Stimulated activated naive CD8-positive, alpha-beta T cell treated with anti-CD3 and anti-CD28 coated beads, Interleukin-15, Interleukin-2, amounts not matched to agents 100 U/mL and 50 U/mL, for 24 hours (primary cell): ENCODE data around the gene CYB5R3.

Experiments used
- ATAC-seq: fragments of 150-1000 bp; cut with Tn5 transposase; one replicate; pipeline ENCODE4 v1.10.0; 2021
- DNase-seq: peaks from one replicate; pipeline ENCODE4 v3.0.0; 2021

Gene CYB5R3

DNA sequence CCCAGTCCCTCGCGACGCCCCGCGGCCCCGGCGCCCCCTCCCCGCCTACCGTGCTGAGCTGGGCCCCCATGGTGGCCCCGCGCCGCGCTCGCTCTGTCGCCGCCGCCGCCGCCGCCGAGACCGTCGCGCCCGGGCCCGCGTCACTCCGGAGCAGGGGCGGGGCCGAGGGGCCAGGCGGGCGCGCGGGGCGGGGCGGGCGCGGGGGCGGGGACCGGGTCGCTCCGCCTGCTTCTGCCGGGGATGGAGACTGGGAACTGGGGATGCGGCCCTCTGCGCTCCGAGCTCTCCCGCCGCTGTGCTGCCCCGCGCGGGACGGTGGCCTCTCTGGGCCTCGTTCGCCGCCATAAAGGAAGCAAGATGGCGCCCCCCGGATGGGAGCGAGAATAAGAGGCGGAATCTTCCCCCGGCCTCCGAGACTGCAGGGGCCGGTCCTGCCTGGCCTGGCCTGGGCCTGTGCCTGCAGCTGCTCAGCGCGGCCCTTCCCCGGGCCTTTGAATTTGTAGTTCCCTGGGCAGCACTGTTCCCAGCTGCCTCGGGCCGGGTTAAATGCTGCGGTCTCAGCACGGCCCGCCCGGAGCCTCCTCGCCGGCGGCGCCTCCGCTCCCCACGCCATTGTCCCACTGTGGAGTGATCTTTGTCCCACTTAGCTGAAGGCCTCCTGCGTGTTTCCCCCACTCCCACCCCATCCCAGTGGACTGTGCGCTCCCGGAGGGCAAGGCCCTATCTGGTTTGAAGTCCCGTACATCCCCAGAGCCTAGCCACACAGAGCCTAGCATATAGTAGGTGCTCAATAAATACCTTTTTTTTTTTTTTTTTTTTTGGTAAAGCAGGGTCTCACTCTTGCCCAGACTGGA lies at the start of gene CYB5R3:
TSS of gene CYB5R3 (minus strand) at position 147 of the 854 bp plus-strand sequence. CDS start at position 70, 77 bp downstream.
- ATAC-seq, result peak; percentile 82
- DNase-seq, result peak; percentile 89

DNA sequence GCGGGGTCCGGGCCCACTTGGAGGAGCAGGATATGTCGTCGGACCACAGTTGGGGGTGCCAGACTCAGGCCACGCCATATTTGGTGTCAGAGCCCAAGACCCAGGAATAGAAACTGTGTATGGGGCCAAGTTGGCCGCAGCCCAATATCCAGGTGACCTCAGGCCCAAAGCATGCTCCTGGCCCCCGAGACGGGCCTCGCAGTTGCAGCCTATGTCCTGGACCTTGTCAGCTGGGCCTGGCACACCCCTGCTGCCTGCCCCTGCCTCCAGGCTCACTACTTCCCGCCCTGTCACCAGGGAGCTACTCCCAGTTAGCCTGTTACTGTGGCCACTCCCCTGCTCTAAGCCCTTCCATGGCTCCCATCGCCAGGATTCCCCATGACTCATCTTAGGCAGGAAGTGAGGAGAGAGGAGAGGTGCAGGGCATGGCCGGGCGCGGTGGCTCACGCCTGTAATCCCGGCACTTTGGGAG lies 48.4 kb upstream of the CYB5R3 start:
- DNase-seq, result no peak
- ATAC-seq, result no peak

DNA sequence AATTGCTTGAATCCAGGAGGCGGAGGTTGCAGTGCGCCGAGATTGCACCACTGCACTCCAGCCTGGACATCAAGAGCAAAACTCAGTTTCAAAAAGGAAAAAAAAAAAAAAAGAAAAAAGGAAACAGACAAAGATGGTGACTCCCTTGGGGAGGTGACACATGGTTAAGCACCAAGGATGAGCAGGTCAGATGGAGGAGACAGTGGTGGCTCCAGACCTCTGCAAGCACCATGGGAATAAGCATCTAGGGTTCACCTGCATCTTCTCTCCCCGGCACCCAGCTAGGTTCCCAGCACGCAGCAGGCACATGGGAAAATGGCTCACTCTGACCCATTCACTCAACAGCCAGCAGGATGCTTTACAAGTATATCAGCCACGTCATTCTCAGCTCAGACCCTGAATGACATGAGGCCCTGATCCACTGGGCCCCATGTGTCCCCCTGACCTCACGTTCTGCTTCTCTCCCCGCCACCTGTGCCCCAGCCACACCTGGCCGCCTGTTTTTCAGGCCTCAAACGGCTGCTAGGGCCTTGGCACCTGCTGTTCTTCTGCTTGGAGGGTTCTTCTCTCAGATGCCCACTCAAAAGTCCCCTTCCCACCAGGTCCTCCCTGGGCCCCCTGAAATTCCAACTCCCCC lies 47.3 kb upstream of the CYB5R3 start:
- DNase-seq (no peak), ATAC-seq (no peak)

DNA sequence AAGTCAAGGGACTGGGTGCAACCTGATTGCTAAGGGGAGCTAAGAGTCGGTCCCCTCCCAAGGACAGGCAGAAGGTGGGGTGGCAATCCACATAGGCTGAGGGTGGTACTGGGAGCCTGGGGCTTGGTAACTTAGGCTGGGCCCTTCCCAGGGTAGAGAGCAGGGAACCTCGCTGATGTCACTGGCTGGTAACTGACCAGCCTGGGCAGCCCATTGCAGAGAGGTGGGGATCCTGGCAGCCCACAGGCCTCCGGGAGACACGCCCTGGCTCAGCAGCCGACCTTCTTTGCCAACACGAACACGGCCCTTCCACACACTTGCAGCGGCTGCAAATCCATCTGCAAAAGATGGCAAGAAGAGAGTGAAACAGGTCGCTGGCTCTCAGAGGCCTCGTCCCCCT lies 46.1 kb upstream of the CYB5R3 start:
- DNase-seq (no peak), ATAC-seq (no peak)

DNA sequence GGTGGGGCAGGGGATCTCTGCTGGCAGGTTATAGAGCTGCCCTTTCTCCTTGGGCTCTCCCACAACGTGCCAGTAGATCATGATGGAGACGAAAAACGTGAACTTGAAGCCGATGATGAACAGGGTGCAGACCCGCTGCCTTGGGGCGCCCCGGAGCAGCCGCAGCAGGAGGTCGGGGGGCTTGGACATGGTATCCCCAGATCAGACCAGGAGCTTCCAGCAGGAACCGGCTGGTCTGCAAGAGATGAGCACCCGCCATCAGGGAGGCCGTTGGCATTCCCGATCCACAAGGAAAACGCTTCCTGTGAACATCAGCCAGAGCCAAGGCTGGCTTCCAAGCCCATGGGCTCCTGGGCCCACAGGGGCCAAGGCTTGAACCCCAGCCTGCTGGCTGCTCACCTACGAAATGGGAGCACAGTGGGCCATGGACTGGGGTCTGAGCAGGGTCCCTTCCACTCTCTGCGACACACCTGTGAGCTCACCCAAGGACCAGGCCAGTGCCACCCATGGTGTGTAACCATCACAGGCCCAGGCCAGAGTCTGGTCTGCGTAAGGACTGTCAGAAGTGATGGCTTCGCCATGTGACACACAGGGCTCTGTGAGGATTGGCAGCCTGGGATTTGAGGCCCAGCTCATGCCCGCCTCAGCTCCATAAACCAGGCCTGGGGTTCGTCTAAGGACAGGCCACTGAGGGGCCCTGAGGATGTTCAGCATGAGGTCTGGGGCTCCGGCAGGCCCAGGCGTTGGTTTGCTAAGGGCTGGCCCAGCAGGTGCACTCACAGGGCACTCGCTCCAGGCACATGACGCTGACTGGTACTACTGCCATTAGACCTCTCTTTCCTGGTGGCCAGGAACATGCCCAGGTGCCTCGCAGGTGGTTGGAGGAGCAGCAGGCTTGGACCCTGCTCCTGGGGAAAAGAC lies 44.8 kb upstream of the CYB5R3 start:
- no peak for ATAC-seq
- DNase-seq, result no peak

DNA sequence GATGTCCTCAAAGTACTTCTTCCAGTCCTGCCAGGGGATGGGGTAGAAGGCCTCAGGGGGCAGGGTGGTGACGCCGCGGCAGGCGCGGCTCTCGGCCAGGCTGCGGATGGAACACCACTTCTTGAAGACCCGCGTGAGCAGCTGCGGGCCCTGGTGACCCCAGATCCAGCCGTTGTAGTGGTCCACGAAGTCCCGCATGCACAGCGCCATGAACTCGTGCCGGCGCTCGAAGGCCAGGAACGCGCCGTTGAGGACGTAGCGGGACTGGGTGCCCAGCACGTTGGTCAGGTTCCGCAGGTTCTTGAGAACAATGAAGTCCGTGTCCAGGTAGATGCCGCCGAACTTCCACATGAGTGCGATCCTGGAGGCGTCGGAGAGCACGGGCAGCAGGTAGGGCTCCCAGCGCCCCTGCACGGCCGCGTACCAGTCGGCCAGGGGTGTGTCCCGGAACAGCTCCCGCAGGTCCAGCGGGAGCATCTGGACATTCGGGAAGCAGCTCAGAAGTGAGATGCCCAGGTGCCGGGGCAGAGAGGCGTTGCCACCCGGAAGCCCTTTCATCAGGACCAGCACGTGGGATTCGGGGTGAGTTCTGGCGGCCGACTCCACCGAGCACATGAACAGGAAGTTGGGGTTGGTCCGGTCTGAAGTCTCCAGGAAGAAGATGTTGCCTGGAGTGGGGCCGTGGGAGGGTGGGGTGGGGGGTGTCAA lies 44.0 kb upstream of the CYB5R3 start:
- ATAC-seq, result no peak

DNA sequence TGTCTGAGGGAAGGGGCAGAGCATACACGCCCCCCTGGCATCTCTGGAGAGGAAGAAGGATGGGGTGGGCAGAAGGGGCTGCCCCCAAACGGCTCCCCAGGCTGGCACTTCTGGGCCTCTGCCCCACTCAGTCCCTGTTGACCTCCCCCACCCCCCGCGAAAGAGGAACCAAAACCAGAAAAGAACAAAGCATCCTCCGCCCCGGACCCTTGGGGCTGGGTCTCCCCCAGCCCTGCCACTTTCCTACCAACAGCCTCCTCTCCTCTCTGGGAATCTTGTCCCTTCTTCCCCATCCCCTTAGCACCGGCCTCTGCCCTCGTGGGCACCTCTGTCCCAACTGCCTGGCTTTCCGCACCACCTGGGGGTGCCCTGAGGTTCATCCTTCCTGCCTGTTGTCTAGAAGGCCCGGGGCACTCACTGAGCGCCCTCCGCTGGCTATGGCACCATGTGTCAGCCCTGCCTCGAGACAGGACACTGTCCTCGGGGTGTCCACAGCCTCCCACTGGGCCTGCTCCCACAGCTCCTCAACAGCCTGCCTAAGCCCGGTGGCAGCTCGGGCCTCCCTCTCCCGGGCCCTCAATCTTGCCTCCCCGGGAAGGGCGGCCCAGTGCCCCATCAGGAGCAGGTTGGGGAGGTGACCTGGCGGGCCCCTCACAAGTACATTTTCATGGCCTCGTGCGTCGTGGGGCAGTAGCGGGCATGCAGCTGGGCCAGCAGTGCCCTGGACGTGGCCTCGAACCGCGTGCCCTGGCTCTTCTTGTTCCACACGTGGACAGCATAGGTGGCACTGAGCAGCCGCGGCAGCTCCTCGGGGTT lies 43.3 kb upstream of the CYB5R3 start:
- DNase-seq (no peak), ATAC-seq (no peak)

More for the DNA sequence above, 44.0 kb upstream of the CYB5R3 start:
- no peak for DNase-seq

DNA sequence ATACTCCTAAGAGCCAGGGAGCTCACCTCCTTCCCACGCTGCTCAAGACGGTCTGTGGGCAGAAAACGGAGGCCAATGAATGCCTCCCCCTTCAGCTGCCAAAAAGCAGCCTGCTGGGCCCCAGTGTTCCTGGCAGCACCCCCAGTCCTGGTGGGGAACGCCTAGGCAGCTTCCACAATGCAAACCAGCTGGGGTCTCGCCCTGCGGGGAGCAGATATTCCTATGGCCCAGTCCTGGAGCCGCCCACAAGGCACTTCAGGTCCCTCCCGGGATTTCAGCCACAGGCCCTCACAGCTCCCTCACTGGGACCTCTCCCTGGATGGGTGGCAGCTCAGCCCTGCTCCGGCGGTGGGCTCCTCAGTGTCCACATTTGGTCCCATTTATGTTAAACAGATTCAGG lies 42.2 kb upstream of the CYB5R3 start:
- ATAC-seq (no peak), DNase-seq (no peak)

DNA sequence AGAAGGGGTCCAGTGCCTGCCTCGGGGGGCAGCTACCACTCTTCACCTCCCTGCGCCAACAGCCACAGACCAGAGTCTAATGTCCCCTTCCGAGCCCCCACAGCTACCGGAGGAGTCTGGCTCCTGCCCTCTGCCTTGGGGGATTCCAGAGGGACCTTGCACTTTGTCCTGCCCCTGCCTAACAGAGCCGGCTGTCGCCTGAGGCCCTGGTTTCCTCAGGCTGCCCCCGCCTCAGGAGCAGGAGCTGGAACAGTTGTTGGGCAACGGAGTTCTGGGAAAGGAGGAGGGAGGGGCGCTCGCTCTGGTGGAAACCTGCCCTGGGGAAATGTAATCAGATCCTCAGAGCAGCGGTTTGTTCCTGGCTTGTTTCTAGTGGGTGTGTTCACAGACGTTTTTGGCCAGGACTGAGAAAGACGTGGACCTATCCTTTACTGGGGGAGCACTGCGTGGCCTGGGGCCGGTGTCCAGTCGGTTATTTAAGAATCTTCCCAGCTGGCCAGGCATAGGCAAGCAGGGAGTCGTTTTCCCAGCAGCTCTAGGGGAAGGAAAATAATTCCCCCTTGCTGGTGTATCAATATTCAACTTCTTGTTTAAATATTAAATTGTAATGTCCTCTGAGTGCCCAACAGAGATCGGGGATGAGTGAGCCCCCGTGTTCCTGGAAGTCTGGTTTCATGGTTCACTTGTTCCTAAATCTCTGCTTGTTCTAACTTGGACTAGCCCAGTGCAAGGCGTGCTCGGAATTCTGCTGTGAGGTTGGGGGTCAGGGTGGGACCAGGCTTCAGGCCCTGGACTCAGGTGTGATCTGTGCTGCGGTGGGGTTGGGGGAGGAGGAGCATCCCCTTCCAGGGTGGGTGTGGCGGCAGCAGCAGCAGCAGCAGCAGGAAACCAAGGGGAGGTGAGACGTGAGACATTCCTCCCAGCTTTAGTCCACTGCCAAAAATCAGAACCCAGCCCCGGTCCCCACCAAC lies 39.3 kb upstream of the CYB5R3 start:
- ATAC-seq (no peak), DNase-seq (no peak)

DNA sequence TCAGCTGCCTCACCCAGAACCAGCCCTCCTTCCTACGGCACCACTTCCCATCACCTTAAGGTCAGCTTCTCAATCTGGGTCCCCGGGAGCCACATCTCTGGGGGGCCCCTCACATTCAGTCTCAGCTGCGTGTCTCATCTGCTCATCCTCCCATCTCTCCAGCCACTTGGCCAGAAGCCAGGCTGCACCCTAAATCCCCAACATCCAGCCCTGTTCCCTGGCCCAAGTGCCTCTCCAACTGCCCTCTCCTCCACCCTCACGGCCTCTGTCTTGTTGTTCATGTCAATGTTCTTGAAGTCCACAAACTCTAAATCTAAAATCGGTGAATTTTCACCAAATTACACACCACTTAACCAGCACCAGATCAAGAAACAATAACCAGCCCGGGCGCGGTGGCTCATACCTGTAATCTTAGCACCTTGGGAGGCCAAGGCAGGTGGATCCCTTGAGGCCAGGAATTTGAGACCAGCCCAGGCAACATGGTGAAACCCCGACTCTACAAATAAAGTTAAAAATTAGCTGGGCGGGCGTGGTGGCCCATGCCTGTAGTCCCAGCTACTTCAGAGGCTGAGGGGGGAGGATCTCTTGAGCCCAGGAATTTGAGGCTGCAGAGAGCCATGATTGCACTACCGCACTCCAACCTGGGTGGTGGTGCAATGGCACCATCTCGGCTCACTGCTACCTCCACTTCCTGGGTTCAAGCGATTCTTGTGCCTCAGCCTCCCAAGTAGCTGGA lies 37.7 kb upstream of the CYB5R3 start:
- DNase-seq, result no peak
- ATAC-seq, result no peak

DNA sequence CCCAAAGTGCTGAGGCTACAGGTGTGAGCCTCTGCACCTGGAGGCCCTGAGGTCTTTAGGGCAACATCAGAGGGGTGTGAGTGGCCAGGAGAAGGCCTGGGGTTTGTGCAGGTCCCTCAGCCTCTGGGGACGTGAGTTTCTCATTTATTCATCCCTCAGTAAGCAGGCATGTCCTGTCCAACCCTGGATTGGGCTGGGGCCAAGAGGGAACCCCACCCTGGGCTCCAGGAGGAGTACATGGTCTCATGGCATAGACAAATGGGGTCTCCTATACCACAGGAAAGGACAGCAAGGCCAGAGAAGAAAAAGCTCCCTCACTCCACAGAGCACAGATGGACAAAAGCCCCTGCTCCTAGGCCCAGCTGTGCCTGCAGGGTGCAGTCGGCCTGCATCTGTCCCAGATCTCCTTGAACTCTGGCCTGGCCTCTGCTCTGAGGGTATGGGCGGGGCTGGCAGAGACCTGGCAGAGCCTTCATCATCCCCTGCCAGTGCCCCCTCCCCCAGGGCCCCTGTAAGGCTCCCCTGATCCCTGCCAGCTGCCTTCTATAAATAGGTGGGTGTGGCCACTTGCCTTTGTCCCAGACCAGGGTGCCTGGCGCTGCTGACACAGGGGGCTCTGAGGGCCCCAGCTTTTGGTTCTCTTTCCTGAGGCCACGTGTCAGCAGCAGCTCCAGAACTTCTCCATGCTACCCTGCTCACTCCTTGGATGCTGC lies 36.9 kb upstream of the CYB5R3 start:
- no peak for DNase-seq
- no peak for ATAC-seq

DNA sequence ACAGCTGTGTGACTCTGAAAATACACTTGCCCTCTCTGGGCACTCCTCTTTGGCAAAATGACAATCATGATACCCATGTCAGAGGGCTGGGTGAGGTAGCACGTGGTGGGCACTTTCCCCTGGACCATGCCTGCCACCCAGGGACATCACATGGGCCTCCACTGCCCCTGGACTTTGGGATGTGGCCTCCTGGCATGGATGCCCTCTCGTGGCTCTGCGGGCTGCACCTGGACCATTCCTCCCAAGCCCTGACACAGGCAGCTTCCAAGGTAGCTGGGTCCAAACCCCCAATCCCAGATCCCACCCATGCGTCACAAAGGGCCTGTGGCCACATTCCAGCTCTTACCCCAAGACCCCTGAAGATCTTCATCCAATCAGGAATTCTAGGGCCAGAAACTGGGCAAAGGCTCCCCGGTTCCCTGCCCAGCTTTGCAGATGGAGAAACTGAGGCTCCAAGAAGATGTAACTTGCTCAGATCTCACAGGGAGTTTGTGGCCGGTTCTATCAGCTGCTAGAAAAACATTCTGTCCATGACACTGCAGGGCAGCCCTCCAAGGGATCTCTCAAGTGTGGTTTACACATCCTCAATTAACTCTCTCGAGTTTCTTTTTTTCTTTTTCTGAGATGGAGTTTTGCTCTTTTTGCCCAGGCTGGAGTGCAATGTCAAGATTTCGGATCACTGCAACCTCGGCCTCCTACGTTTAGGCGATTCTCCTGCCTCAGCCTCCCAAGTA lies 35.4 kb upstream of the CYB5R3 start:
- no peak for DNase-seq
- no peak for ATAC-seq

DNA sequence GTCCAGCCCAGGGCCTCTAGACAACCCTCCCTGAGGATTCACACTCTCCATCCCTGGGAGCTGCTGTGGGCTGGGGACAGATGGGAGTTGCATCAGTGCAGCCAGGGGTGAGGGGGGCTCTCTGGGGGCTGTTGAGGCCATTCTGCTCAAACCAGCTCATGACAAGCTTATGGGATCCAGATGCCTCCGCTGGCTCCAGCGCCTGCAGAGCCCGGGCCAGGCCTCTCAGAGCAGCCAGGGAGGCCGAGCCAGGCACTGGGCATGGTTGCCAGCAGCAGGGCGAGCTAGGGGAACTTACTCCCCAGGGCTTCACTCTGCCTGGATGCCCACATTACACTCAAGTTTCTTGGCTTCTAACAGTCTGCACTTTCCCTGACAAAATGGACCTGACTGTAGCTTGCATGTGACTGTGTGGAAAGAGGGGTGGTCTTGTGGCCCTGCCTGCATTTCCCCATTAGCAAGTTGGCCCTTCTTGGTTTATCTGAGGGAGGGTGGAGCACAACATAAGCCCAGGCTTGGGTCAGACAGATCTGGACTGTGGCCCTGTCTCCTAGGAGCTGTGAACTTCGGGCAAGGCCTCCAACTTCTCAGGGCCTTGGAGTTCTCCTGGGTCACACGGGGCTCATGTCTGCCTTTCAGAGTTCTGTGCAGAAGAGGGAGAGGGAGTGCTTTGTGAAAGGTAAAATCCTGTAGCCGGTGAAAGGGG lies 34.5 kb upstream of the CYB5R3 start:
- DNase-seq, result no peak
- ATAC-seq, result no peak

DNA sequence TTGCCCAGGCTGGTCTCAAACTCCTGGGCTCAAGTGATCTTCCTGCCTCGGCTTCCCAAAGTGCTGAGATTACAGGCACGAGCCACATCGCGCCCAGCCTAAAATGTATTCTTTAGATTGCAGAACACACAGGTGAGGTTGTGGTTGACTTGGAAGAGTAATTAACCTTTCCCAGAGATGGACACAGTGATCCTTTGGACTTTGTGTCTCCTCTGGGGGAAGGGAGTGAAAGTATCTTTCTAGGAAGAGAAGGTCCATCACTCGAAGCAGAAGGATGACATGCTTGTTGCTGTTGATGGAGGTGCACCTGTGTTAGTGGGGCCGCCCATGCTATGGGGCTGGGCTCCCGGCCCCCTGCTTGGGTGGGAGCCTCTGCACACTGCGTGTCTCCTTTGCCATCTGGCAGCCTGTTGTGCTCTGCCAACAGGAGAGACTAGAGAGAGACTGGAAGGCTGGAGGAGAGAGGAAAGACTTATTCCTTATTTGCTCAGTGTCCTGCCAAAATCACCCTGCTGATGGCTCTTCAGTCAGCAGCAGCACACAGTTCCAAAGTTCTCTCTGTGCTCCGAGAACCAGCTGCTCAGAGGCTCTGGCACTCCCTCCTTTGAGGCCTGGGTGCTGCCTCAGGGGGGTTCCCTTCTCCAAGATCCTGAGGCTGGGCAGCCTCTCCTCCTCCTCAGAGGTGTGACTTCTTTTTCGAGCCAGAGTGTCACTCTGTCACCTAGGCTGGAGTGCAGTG lies 33.1 kb upstream of the CYB5R3 start:
- no peak for DNase-seq
- ATAC-seq, result no peak

DNA sequence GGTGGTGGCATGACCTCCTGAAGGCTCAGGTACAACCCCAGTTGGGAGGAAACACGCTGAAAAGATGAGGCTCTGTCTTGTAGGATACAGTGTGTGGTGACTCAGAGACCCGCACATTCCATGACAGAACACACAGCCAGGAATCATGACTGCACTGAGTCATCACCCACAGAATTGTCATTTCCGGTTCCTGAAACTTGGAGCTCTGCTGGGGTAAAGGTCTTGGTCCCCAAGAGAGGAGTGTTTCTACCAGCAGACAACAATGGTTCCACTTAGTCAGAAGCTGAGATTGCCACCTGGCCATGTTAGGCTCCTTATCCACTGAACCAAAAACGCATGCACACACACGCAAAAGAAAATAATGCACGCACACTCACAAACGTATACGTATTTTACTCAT lies 31.5 kb upstream of the CYB5R3 start:
- no peak for ATAC-seq
- no peak for DNase-seq

DNA sequence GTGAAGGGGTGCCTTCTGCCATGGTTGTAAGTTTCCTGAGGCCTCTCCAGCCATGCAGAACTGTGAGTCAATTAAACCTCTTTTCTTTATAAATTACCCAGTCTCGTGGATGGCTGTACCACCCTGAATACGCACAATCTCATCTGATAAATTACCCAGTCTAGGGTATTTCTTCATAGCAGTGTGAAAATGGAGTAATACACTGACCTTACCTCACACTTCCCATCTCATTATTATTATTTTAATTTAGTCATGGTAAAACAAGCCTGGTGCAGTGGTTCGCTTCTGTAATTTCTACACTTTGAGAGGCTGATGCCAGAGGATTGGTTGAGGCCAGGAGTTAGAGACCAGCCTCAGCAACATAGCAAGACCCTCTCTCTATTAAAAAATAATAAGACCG lies 30.5 kb upstream of the CYB5R3 start:
- no peak for ATAC-seq
- DNase-seq, result no peak
